OCI-LY3 (cell line): ENCODE results near the gene BEND7.

Experiments used
- H2AFZ ChIP-seq: fragments of 200-600, 300-600 bp; shearing (Covaris generic); 2 replicates; pipeline ENCODE4 v1.6.0; 2014; ENCODE audit warnings: antibody characterized with exemption, low read depth, low read length
- H3K27ac ChIP-seq: fragments of 200-600, 300-600 bp; sonication (generic); 2 replicates; pipeline ENCODE4 v1.5.1; 2014; ENCODE audit warnings: mild to moderate bottlenecking, low read length, moderate library complexity, mixed read lengths
- H3K27me3 ChIP-seq: fragments of 200-600, 300-600 bp; sonication (generic); 2 replicates; pipeline ENCODE4 v1.6.1; 2014; ENCODE audit warnings: low read depth, low read length, mixed read lengths
- H3K36me3 ChIP-seq: fragments of 200-600, 300-600 bp; sonication (generic); replicated peaks from 2 replicates; pipeline ENCODE3; 2014; ENCODE audit warnings: low read depth, low read length, mixed read lengths
- H3K4me1 ChIP-seq: fragments of 300-600, 200-600 bp; sonication (generic); 2 replicates; pipeline ENCODE4 v1.6.1; 2014; ENCODE audit warnings: low read length, mixed read lengths
- H3K4me2 ChIP-seq: fragments of 200-600, 300-600 bp; sonication (generic); 2 replicates; pipeline ENCODE4 v1.6.1; 2014; ENCODE audit warnings: low read length, mixed read lengths
- H3K4me3 ChIP-seq: fragments of 300-600, 200-600 bp; sonication (generic); 2 replicates; pipeline ENCODE4 v1.5.1; 2014; ENCODE audit warnings: antibody characterized with exemption, mild to moderate bottlenecking, low read length, moderate library complexity
- H3K79me2 ChIP-seq: fragments of 300-600, 200-600 bp; shearing (Covaris generic); 2 replicates; pipeline ENCODE4 v1.6.1; 2014; ENCODE audit warnings: mild to moderate bottlenecking, low read length, mixed read lengths
- H3K9ac ChIP-seq: fragments of 300-600, 200-600 bp; shearing (Covaris generic); 2 replicates; pipeline ENCODE4 v1.6.0; 2014; ENCODE audit warnings: mild to moderate bottlenecking, low read length, moderate library complexity
- H3K9me3 ChIP-seq: fragments of 200-600, 300-600 bp; shearing (Covaris generic); 2 replicates; pipeline ENCODE4 v1.6.1; 2014; ENCODE audit warnings: low read length, mixed read lengths; ENCODE audit not compliant: insufficient read depth
- H4K20me1 ChIP-seq: fragments of 200-600, 300-600 bp; sonication (generic); 2 replicates; pipeline ENCODE4 v1.6.1; 2016; ENCODE audit warnings: low read length, mixed read lengths; ENCODE audit not compliant: insufficient read depth
- EZH2phosphoT487 ChIP-seq: fragments of 200-600 bp; shearing (Covaris generic); IDR thresholded peaks from 2 replicates; pipeline ENCODE4 v1.6.1; 2018; ENCODE audit warnings: antibody characterized with exemption, mixed run types, low read depth
- TF ChIP-seq, protein P1 (sequence below): fragments of 200-600, 300-600 bp; sonication (generic); IDR thresholded peaks from 2 replicates; pipeline ENCODE4 v1.5.1; 2014; ENCODE audit warnings: antibody characterized with exemption, low read length, low read depth

BEND7 gene

DNA sequence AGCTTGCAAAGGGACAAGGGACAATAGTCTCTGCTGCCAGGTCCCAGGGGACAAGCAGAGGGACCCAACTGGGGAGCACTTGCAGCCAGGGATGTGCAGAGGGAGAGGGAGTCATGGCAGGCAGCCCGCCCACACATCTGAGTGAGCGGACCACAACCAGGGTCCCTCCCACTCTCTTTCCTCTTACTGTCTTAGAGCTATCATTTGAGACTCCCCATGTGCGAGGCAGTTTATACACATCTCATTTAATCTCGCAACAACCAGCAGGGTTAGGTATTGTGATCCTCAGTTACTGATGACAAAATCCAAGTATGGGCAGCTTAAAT, 70.2 kb downstream of the BEND7 start:
- H3K4me2 ChIP-seq = no peak overlapping the region
- no peak overlapping the region for H3K9ac ChIP-seq
- TF ChIP-seq, protein P1, sequence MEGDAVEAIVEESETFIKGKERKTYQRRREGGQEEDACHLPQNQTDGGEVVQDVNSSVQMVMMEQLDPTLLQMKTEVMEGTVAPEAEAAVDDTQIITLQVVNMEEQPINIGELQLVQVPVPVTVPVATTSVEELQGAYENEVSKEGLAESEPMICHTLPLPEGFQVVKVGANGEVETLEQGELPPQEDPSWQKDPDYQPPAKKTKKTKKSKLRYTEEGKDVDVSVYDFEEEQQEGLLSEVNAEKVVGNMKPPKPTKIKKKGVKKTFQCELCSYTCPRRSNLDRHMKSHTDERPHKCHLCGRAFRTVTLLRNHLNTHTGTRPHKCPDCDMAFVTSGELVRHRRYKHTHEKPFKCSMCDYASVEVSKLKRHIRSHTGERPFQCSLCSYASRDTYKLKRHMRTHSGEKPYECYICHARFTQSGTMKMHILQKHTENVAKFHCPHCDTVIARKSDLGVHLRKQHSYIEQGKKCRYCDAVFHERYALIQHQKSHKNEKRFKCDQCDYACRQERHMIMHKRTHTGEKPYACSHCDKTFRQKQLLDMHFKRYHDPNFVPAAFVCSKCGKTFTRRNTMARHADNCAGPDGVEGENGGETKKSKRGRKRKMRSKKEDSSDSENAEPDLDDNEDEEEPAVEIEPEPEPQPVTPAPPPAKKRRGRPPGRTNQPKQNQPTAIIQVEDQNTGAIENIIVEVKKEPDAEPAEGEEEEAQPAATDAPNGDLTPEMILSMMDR = no peak
- TF ChIP-seq EZH2phosphoT487 = no peak
- H3K79me2 ChIP-seq = no peaks in the 10 kb centered on the region
- H3K9me3 ChIP-seq = no peaks in the 10 kb centered on the region
- no peaks in the 10 kb centered on the region for H3K4me1 ChIP-seq
- H3K27me3 ChIP-seq = peaks cover 4% of the 10 kb centered on the region; the same call in 1 of the 2 replicates
- no peak overlapping the region for H2AFZ ChIP-seq
- no peaks in the 10 kb centered on the region for H3K36me3 ChIP-seq
- no peak overlapping the region for H3K4me3 ChIP-seq
- H3K27ac ChIP-seq = no peak overlapping the region
- H4K20me1 ChIP-seq = no peaks in the 10 kb centered on the region

DNA sequence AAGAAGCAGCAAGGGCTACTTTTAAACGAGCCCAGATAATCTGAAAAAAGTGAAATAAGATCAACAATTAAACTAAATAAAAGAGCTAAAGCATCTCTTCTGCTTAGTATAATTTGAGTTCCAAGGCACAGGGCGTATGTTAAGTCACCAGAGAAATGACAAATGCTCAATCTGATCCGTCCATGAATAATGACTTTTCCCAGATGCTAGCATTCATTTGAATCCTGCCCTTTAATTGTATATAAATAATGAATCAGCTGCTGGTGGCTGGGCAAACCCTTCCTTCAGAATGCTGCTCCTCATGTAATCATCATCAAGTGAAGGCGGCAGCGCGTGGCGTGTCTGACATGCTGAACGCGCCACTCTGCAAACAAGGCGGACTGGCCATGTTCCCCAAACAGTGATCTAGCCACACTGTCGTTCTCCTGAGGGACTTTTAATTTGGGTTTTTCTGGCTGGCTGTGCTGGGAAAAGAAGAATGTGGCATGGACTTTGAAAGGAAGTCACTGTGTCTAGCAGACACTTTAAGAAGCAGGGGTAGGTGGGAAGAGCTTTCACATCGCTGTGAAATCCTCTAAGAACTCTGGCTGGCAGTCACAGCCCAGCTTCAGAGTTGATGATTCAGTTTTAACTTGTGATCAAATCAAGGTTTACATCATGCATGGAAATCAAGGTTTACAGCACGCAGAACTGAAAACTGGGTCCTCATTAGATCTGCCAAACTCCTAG, 70.7 kb downstream of the BEND7 start:
- Histone ChIP-seq H3K27ac (no peak overlapping the region), H3K79me2 (no peaks in the 10 kb centered on the region), H3K4me3 (no peak overlapping the region), H2AFZ (no peak overlapping the region), H3K4me2 (no peak overlapping the region), H3K27me3 (peaks cover 4% of the 10 kb centered on the region; the same call in 1 of the 2 replicates), H4K20me1 (no peaks in the 10 kb centered on the region), H3K9me3 (no peaks in the 10 kb centered on the region), H3K4me1 (no peaks in the 10 kb centered on the region), H3K9ac (no peak overlapping the region), H3K36me3 (no peaks in the 10 kb centered on the region)
- TF ChIP-seq, protein P1 = no peak
- no peak for TF ChIP-seq EZH2phosphoT487

DNA sequence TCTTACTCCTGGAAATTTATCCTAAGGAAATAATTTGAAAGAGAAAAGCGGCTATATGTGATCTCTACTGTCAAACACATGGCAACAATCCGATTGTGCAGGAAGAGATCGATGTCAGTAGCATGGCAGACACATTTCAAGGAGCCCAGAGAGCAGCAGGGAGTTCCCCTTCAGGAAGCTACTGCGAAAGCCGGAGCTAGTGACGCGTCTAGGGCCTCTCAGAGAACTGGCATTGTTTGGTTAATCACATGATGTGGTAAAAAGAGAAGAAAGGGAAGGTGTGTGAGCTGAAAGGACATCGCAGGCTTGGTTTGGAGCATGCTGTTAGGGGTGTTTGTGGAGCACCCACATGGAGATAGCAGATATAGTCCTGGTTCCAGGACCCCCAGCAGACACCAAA, 74.9 kb downstream of the BEND7 start:
- Histone ChIP-seq H3K36me3 (no peaks in the 10 kb centered on the region), H3K9ac (no peak overlapping the region), H4K20me1 (no peaks in the 10 kb centered on the region), H3K9me3 (no peaks in the 10 kb centered on the region), H2AFZ (no peak overlapping the region), H3K4me3 (no peak overlapping the region), H3K4me1 (no peaks in the 10 kb centered on the region), H3K4me2 (no peak overlapping the region), H3K27ac (no peak overlapping the region), H3K79me2 (no peaks in the 10 kb centered on the region), H3K27me3 (peaks cover 4% of the 10 kb centered on the region; the same call in 1 of the 2 replicates)
- TF ChIP-seq, protein P1 = no peak
- no peak for TF ChIP-seq EZH2phosphoT487

DNA sequence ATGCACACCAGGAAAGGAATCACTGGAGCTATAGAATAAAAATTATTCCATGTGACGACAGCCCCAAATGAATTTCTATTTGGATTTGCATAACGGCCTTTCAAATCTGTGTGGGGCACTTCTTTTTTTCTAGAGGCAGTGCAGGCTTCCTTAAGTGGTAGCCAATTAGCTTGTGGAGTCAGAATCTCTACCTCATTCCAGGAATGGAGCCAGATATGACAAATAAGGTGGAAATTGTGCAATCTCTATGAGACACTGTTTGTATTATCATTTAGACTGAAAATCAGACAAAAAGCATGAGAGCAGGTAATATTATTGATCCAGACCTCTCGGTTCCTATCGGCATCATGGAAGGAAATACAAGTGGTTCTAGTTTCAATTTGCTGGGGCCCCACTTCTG, 78.7 kb downstream of the BEND7 start:
- no peak overlapping the region for H2AFZ ChIP-seq
- H3K27me3 ChIP-seq = peaks cover 4% of the 10 kb centered on the region; the same call in 1 of the 2 replicates
- no peaks in the 10 kb centered on the region for H3K36me3 ChIP-seq
- no peak overlapping the region for H3K9ac ChIP-seq
- TF ChIP-seq EZH2phosphoT487 = no peak
- TF ChIP-seq, protein P1 = no peak
- H4K20me1 ChIP-seq = no peaks in the 10 kb centered on the region
- no peaks in the 10 kb centered on the region for H3K9me3 ChIP-seq
- H3K4me2 ChIP-seq = no peak overlapping the region
- no peaks in the 10 kb centered on the region for H3K4me1 ChIP-seq
- H3K4me3 ChIP-seq = no peak overlapping the region
- no peaks in the 10 kb centered on the region for H3K79me2 ChIP-seq
- no peak overlapping the region for H3K27ac ChIP-seq
